Trophoblast cell (in vitro differentiated cells and primary cell): ENCODE results near the gene SSBP3.

Experiments used
- DNase-seq, 2 donors: peaks; one replicate each; pipeline ENCODE4 v3.0.0-alpha.2; 2016
- H2AFZ ChIP-seq: 2 replicates; pipeline ENCODE4 v1.6.1; 2013; ENCODE audit warnings: low read length, moderate library complexity, mild to moderate bottlenecking; ENCODE audit not compliant: insufficient read depth, poor library complexity
- H2AK5ac ChIP-seq: 2 replicates; pipeline ENCODE4 v1.6.1; 2013; ENCODE audit warnings: mild to moderate bottlenecking, low read length
- H2BK120ac ChIP-seq: 2 replicates; pipeline ENCODE4 v1.6.1; 2013; ENCODE audit warnings: low read length, mild to moderate bottlenecking, moderate library complexity; ENCODE audit not compliant: insufficient read depth, poor library complexity
- H2BK12ac ChIP-seq: 2 replicates; pipeline ENCODE4 v1.6.1; 2013; ENCODE audit warnings: mild to moderate bottlenecking, low read length, moderate library complexity
- H2BK5ac ChIP-seq: 2 replicates; pipeline ENCODE4 v1.6.1; 2013; ENCODE audit warnings: low read length, low read depth, moderate library complexity, mild to moderate bottlenecking; ENCODE audit not compliant: poor library complexity
- H3K14ac ChIP-seq: 2 replicates; pipeline ENCODE4 v1.6.1; 2013; ENCODE audit warnings: mild to moderate bottlenecking, low read length
- H3K18ac ChIP-seq: 2 replicates; pipeline ENCODE4 v1.6.1; 2013; ENCODE audit warnings: mild to moderate bottlenecking, low read length
- H3K23ac ChIP-seq: 2 replicates; pipeline ENCODE4 v1.6.1; 2013; ENCODE audit warnings: low read length
- H3K27ac ChIP-seq: 2 replicates; pipeline ENCODE4 v1.5.1; 2013; ENCODE audit warnings: low read depth, mild to moderate bottlenecking, inconsistent platforms, low read length, moderate library complexity
- H3K27me3 ChIP-seq: 2 replicates; pipeline ENCODE4 v1.6.1; 2013; ENCODE audit warnings: inconsistent platforms, mild to moderate bottlenecking, low read length, moderate library complexity; ENCODE audit not compliant: insufficient read depth
- H3K36me3 ChIP-seq, 2 experiments: 1 replicate in 1 of 2; 2 replicates in 1 of 2; pipeline ENCODE4 v1.6.1; 2013; ENCODE audit warnings: low read length in 2 of 2, mild to moderate bottlenecking in 2 of 2, moderate library complexity in 1 of 2; ENCODE audit not compliant: insufficient read depth in 2 of 2, control insufficient read depth in 1 of 2
- H3K4ac ChIP-seq: 2 replicates; pipeline ENCODE4 v1.6.1; 2013; ENCODE audit warnings: low read depth, mild to moderate bottlenecking, low read length, moderate library complexity
- H3K4me1 ChIP-seq, 2 experiments: 1 replicate in 1 of 2; 2 replicates in 1 of 2; pipeline ENCODE4 v1.6.1; 2013; ENCODE audit warnings: low read length in 2 of 2, mild to moderate bottlenecking in 2 of 2, moderate library complexity in 1 of 2; ENCODE audit not compliant: insufficient read depth in 2 of 2, control insufficient read depth in 1 of 2
- H3K4me2 ChIP-seq: 2 replicates; pipeline ENCODE4 v1.6.1; 2013; ENCODE audit warnings: inconsistent platforms, mild to moderate bottlenecking, low read length, moderate library complexity
- H3K4me3 ChIP-seq: 2 replicates; pipeline ENCODE4 v1.5.1; 2013; ENCODE audit warnings: mild to moderate bottlenecking, low read depth, low read length, inconsistent platforms
- H3K79me1 ChIP-seq: one replicate; pipeline ENCODE4 v1.6.1; 2013; ENCODE audit warnings: low read length
- H3K79me2 ChIP-seq: 2 replicates; pipeline ENCODE4 v1.6.1; 2013; ENCODE audit warnings: low read length, mild to moderate bottlenecking; ENCODE audit not compliant: control insufficient read depth, insufficient read depth, poor library complexity
- H3K9ac ChIP-seq: 2 replicates; pipeline ENCODE4 v1.6.1; 2013; ENCODE audit warnings: mild to moderate bottlenecking, low read length
- H3K9me3 ChIP-seq: 2 replicates; pipeline ENCODE4 v1.6.1; 2013; ENCODE audit warnings: low read depth, mild to moderate bottlenecking, control low read depth, inconsistent platforms, low read length; ENCODE audit not compliant: insufficient read depth
- H4K12ac ChIP-seq: 2 replicates; pipeline ENCODE4 v1.6.1; 2013; ENCODE audit warnings: low read depth, mild to moderate bottlenecking, low read length, moderate library complexity
- H4K8ac ChIP-seq: 2 replicates; pipeline ENCODE4 v1.6.1; 2013; ENCODE audit warnings: low read depth, mild to moderate bottlenecking, low read length, moderate library complexity
- H4K91ac ChIP-seq: one replicate; pipeline ENCODE4 v1.6.1; 2013; ENCODE audit warnings: low read depth, mild to moderate bottlenecking, low read length, moderate library complexity
- WGBS: extraction: QIAGEN DNeasy Blood & Tissue Kit; methylation state at CpG from one replicate; pipeline ENCODE4 v1.1.7; 2013; ENCODE audit warnings: missing lambda C conversion rate; ENCODE audit not compliant: insufficient read length, insufficient coverage; ENCODE audit errors: extremely low coverage; 5-methylcytosine and 5-hydroxymethylcytosine counted together

The SSBP3 gene

GRCh38 chr1:54200519-54200997, 205.6 kb downstream of the SSBP3 start:
- Histone ChIP-seq H3K4me1 (peaks cover 3 to 7% of the 10 kb centered on the region in 2 experiments), H3K14ac (peak overlapping the region; percentile 90), H2AK5ac (no peak overlapping the region)

GRCh38 chr1:54199765-54200518, 206.3 kb downstream of the SSBP3 start, which contains the start of the genes CYB5RL and MRPL37:
Gene CYB5RL (minus strand): TSS chr1:54200030. CDS start chr1:54195616, 4,414 bp downstream.
Gene MRPL37 (plus strand): TSS chr1:54200167. CDS start chr1:54200244, 77 bp downstream.
- Histone ChIP-seq H3K36me3 (peaks cover 1 to 5% of the 10 kb centered on the region in 2 experiments), H4K8ac (peak within 1 kb of the TSS; percentile 97), H3K4ac (peak within 1 kb of the TSS; percentile 83), H3K9me3 (no peaks in the 10 kb centered on the region), H2BK5ac (peak within 1 kb of the TSS; percentile 49), H3K9ac (peak within 1 kb of the TSS; percentile 90), H3K14ac (peak within 1 kb of the TSS; percentile 90), H3K18ac (peak within 1 kb of the TSS; percentile 84), H3K4me1 (peaks cover 3 to 7% of the 10 kb centered on the region in 2 experiments), H2AFZ (peak within 1 kb of the TSS; percentile 54), H3K4me2 (peak within 1 kb of the TSS; percentile 72), H2BK12ac (no peak within 1 kb of the TSS), H3K4me3 (peak within 1 kb of the TSS; percentile 88), H3K27ac (no peak within 1 kb of the TSS), H3K79me2 (peaks cover 7% of the 10 kb centered on the region), H4K12ac (peak within 1 kb of the TSS; percentile 75), H3K23ac (no peak within 1 kb of the TSS), H2AK5ac (peak within 1 kb of the TSS; percentile 67), H2BK120ac (peak within 1 kb of the TSS; percentile 83), H3K27me3 (no peaks in the 10 kb centered on the region), H3K79me1 (peaks cover 6% of the 10 kb centered on the region), H4K91ac (peak within 1 kb of the TSS; percentile 85)
- whole genome bisulfite sequencing = no CpG with 5 or more reads among the region's 51 CpGs
- peak; percentile 94 to 98 for DNase-seq

More at GRCh38 chr1:54200519-54200997, 205.6 kb downstream of the SSBP3 start:
- Histone ChIP-seq H3K18ac (peak overlapping the region; percentile 84), H4K8ac (peak overlapping the region; percentile 97), H2AFZ (peak overlapping the region; percentile 54), H2BK12ac (no peak overlapping the region), H3K27me3 (no peaks in the 10 kb centered on the region), H3K79me2 (peaks cover 7% of the 10 kb centered on the region), H3K79me1 (peaks cover 6% of the 10 kb centered on the region), H2BK5ac (no peak overlapping the region), H3K36me3 (peaks cover 1 to 11% of the 10 kb centered on the region in 2 experiments), H2BK120ac (no peak overlapping the region), H3K23ac (no peak overlapping the region), H4K12ac (peak overlapping the region; percentile 75), H3K4me2 (peak overlapping the region; percentile 72), H3K27ac (no peak overlapping the region), H3K9ac (peak overlapping the region; percentile 90), H4K91ac (peak overlapping the region; percentile 85), H3K4me3 (peak overlapping the region; percentile 88), H3K4ac (peak overlapping the region; percentile 83), H3K9me3 (no peaks in the 10 kb centered on the region)
- no CpG with 5 or more reads among the region's 15 CpGs for WGBS
- no peak for DNase-seq

GRCh38 chr1:54199151-54199764, 206.9 kb downstream of the SSBP3 start:
- Histone ChIP-seq H3K9me3 (no peaks in the 10 kb centered on the region), H3K14ac (no peak overlapping the region), H3K4me1 (peaks cover 3 to 7% of the 10 kb centered on the region in 2 experiments), H3K79me2 (peaks cover 7% of the 10 kb centered on the region), H3K79me1 (peaks cover 6% of the 10 kb centered on the region), H2BK5ac (no peak overlapping the region), H3K4me2 (peak overlapping the region; percentile 71), H3K27me3 (no peaks in the 10 kb centered on the region), H4K8ac (peak overlapping the region; percentile 55), H3K4me3 (peak overlapping the region; percentile 72), H2BK120ac (peak overlapping the region; percentile 8), H3K9ac (no peak overlapping the region), H3K23ac (no peak overlapping the region), H3K27ac (no peak overlapping the region), H2AFZ (peak overlapping the region; percentile 38), H3K36me3 (peaks cover 0 to 1% of the 10 kb centered on the region in 2 experiments), H3K18ac (no peak overlapping the region), H3K4ac (no peak overlapping the region), H2AK5ac (no peak overlapping the region), H2BK12ac (no peak overlapping the region), H4K91ac (peak overlapping the region; percentile 2), H4K12ac (no peak overlapping the region)
- no CpG with 5 or more reads among the region's 17 CpGs for WGBS
- no peak for DNase-seq

GRCh38 chr1:54193453-54193852, 212.7 kb downstream of the SSBP3 start:
- no peaks in the 10 kb centered on the region for H3K36me3 ChIP-seq
- H4K12ac ChIP-seq = no peak overlapping the region
- H2BK12ac ChIP-seq = no peak overlapping the region
- no peak overlapping the region for H3K18ac ChIP-seq
- no peak overlapping the region for H3K23ac ChIP-seq
- H3K4me1 ChIP-seq = no peaks in the 10 kb centered on the region
- no peak overlapping the region for H2AK5ac ChIP-seq
- WGBS = no CpG with 5 or more reads among the region's 5 CpGs
- H3K9me3 ChIP-seq = no peaks in the 10 kb centered on the region
- no peak overlapping the region for H3K4me2 ChIP-seq
- no peak overlapping the region for H3K4ac ChIP-seq
- no peak for DNase-seq
- no peaks in the 10 kb centered on the region for H3K79me2 ChIP-seq
- H3K27me3 ChIP-seq = no peaks in the 10 kb centered on the region
- no peak overlapping the region for H3K9ac ChIP-seq
- no peaks in the 10 kb centered on the region for H3K79me1 ChIP-seq
- no peak overlapping the region for H2BK120ac ChIP-seq
- no peak overlapping the region for H4K8ac ChIP-seq
- no peak overlapping the region for H3K27ac ChIP-seq
- H3K14ac ChIP-seq = no peak overlapping the region
- no peak overlapping the region for H3K4me3 ChIP-seq
- no peak overlapping the region for H2AFZ ChIP-seq
- H2BK5ac ChIP-seq = no peak overlapping the region
- no peak overlapping the region for H4K91ac ChIP-seq
